ENCODE results near the gene NTM. TPM values are rescaled to one million over a fixed set of nuclear protein-coding genes. Genes with fewer than 3 reads are reported as not detected.

Gene NTM
- polyA plus RNA-seq, 1 donor (not counting 4 experiments of a cell fraction or from before 2014, with no cell fraction given), result 47.9 TPM

DNA sequence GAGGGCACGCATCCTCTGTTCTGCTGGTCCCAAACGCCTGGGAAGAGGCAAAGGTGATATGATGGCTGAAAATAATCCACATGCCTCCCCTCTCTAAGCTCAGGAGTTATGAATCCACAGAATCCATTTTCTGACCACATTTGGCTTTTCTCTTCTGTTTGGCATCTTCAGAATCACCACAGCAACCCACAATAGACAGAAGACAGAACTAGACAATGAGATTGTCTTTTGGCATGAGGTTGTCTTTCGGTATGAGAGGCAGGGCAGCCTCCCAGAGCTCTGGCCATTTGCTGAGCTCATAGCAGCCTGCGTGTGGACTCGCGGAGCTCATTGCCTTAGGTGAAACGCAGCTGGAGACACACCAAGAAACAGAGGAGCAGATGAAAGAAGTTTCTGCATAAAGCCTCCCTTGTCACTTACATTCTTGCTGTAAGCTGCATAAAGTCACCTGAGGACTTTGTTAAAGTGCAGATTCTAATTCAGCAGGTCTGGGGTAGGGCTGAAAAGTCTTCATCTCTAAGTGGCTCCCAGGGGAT lies 868.0 kb downstream of the NTM start:
- Histone ChIP-seq H3K4me1 (ENCODE audit: control insufficient read depth, extremely low read depth, insufficient read depth, low read length) (no peaks in the 10 kb centered on the region), H3K9ac (ENCODE audit: control insufficient read depth, extremely low read depth, insufficient read depth, low read length) (no peak overlapping the region), H3K27me3 (ENCODE audit: control insufficient read depth, extremely low read depth, insufficient read depth, low read length) (no peaks in the 10 kb centered on the region), H3K4me3 (ENCODE audit: control insufficient read depth in 2 of 3, extremely low read depth in 1 of 3, insufficient read depth in 2 of 3, low read depth in 1 of 3, low read length in 3 of 3) (no peak overlapping the region), H4K20me1 (ENCODE audit: control insufficient read depth, extremely low read depth, insufficient read depth, low read length) (no peaks in the 10 kb centered on the region), H3K27ac (ENCODE audit: control insufficient read depth, insufficient read depth, low read length) (no peak overlapping the region), H3K9me3 (ENCODE audit: control insufficient read depth, low read depth, low read length) (no peaks in the 10 kb centered on the region), H2AFZ (ENCODE audit: control insufficient read depth, low read length) (no peak overlapping the region), H3K9me1 (ENCODE audit: control insufficient read depth, extremely low read depth, insufficient read depth, low read length) (no peaks in the 10 kb centered on the region), H3K36me3 (ENCODE audit: control insufficient read depth in 2 of 2, extremely low read depth in 1 of 2, insufficient read depth in 2 of 2, low read length in 2 of 2) (no peaks in the 10 kb centered on the region), H3K4me2 (ENCODE audit: control insufficient read depth, extremely low read depth, insufficient read depth, low read depth, low read length) (no peak overlapping the region), H3K79me2 (ENCODE audit: control insufficient read depth, insufficient read depth, low read length) (no peaks in the 10 kb centered on the region)
- dilution Hi-C loops (cut with MboI; ENCODE audit: extremely low pct_ligation_motif_present, low sequenced_read_pairs), result no loop called here
- no peak for DNase-seq (ENCODE audit: low read depth, low spot score)
- no peak for TF ChIP-seq CTCF (optimal IDR thresholded peaks at IDR 0.05 in 1 of 3, IDR thresholded peaks at IDR 0.05 in 1 of 3, conservative IDR thresholded peaks at IDR 0.05 in 1 of 3; ENCODE audit: extremely low read depth in 1 of 3, insufficient read depth in 2 of 3, low read length in 3 of 3)
- no peak for TF ChIP-seq EZH2 (IDR thresholded peaks at IDR 0.05; ENCODE audit: low read length)
- FAIRE-seq, result no peak

DNA sequence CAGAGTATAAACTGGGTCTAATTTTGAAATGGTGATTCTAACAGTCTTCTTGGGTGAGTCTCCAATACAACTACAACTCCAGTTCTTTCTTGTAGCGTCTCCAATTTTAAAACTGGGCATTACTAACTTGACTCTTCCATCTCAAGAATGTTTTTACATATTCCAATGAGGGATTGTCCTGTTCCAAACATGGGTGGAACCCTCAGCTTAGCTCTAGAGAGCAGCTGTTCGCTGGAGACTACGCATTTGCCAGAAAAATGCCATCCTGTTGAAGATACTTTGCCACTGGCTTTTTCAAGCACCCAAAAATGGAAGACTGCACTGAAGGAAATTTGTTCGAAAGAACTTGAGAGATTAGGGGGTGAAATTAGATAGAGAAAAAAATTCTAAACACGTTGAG lies 870.0 kb downstream of the NTM start:
- no peak overlapping the region for H2AFZ ChIP-seq (ENCODE audit: control insufficient read depth, low read length)
- no peaks in the 10 kb centered on the region for H4K20me1 ChIP-seq (ENCODE audit: control insufficient read depth, extremely low read depth, insufficient read depth, low read length)
- no peaks in the 10 kb centered on the region for H3K9me3 ChIP-seq (ENCODE audit: control insufficient read depth, low read depth, low read length)
- dilution Hi-C loops (cut with MboI; ENCODE audit: extremely low pct_ligation_motif_present, low sequenced_read_pairs), result no loop called here
- H3K27ac ChIP-seq (ENCODE audit: control insufficient read depth, insufficient read depth, low read length), result no peak overlapping the region
- TF ChIP-seq CTCF (optimal IDR thresholded peaks at IDR 0.05 in 1 of 3, IDR thresholded peaks at IDR 0.05 in 1 of 3, conservative IDR thresholded peaks at IDR 0.05 in 1 of 3; ENCODE audit: extremely low read depth in 1 of 3, insufficient read depth in 2 of 3, low read length in 3 of 3) (no peak), EZH2 (IDR thresholded peaks at IDR 0.05; ENCODE audit: low read length) (no peak)
- DNase-seq (ENCODE audit: low read depth, low spot score) (no peak), FAIRE-seq (no peak)
- H3K4me1 ChIP-seq (ENCODE audit: control insufficient read depth, extremely low read depth, insufficient read depth, low read length), result no peaks in the 10 kb centered on the region
- H3K27me3 ChIP-seq (ENCODE audit: control insufficient read depth, extremely low read depth, insufficient read depth, low read length), result no peaks in the 10 kb centered on the region
- no peak overlapping the region for H3K4me2 ChIP-seq (ENCODE audit: control insufficient read depth, extremely low read depth, insufficient read depth, low read depth, low read length)
- no peak overlapping the region for H3K9ac ChIP-seq (ENCODE audit: control insufficient read depth, extremely low read depth, insufficient read depth, low read length)
- H3K9me1 ChIP-seq (ENCODE audit: control insufficient read depth, extremely low read depth, insufficient read depth, low read length), result no peaks in the 10 kb centered on the region
- H3K4me3 ChIP-seq (ENCODE audit: control insufficient read depth in 2 of 3, extremely low read depth in 1 of 3, insufficient read depth in 2 of 3, low read depth in 1 of 3, low read length in 3 of 3), result no peak overlapping the region
- H3K36me3 ChIP-seq (ENCODE audit: control insufficient read depth in 2 of 2, extremely low read depth in 1 of 2, insufficient read depth in 2 of 2, low read length in 2 of 2), result no peaks in the 10 kb centered on the region
- H3K79me2 ChIP-seq (ENCODE audit: control insufficient read depth, insufficient read depth, low read length), result no peaks in the 10 kb centered on the region
